HEK293 (cell line): ENCODE results near the gene USHBP1.

Source experiments
- CTCF ChIA-PET: fragments of 350-600 bp; formaldehyde crosslinking; extraction: SDS; loops from one replicate; lab custom pipeline; 2021; ENCODE audit warnings: antibody characterized with exemption; lab: Yijun Ruan, JAX
- POLR2A ChIA-PET: fragments of 300-600 bp; formaldehyde crosslinking; extraction: SDS; loops from one replicate; lab custom pipeline; 2020; ENCODE audit warnings: antibody characterized with exemption, inconsistent platforms; lab: Yijun Ruan, JAX
- H3K27ac ChIP-seq: fragments of 200-500 bp; sonication (Bioruptor generic); 2 replicates; pipeline ENCODE4 v1.5.1; 2014; ENCODE audit warnings: low read depth, low read length, control low read depth, inconsistent platforms; ENCODE audit errors: extremely low read depth
- H3K36me3 ChIP-seq, 2 experiments: fragments of 200-500 bp in 1 of 2; sonication (Bioruptor generic) in 1 of 2; 1 replicate in 1 of 2; 2 replicates in 1 of 2; pipeline ENCODE4 v1.5.1; 2014 to 2017; ENCODE audit warnings: inconsistent platforms in 2 of 2, low read length in 2 of 2; ENCODE audit not compliant: control insufficient read depth in 2 of 2, insufficient read depth in 1 of 2
- H3K4me1 ChIP-seq: fragments of 200-500 bp; sonication (Bioruptor generic); 2 replicates; pipeline ENCODE4 v1.5.1; 2014; ENCODE audit warnings: mild to moderate bottlenecking, low read length, inconsistent platforms; ENCODE audit not compliant: control insufficient read depth, insufficient read depth
- H3K4me3 ChIP-seq: 2 replicates; pipeline ENCODE4 v1.5.1; 2011; ENCODE audit warnings: low read depth, mild to moderate bottlenecking, control low read depth, low read length, moderate library complexity
- H3K9me3 ChIP-seq: fragments of 200-500 bp; sonication (Bioruptor generic); 2 replicates; pipeline ENCODE4 v1.5.1; 2014; ENCODE audit warnings: low read depth, low read length, inconsistent platforms; ENCODE audit not compliant: control insufficient read depth, insufficient read depth
- KLF1 ChIP-seq: fragments of 450-650 bp; formaldehyde crosslinking; IDR thresholded peaks from 2 replicates; pipeline ENCODE4 v1.5.1; 2016; ENCODE audit warnings: missing biosample characterization, missing genetic modification characterization
- MZF1 ChIP-seq: fragments of 450-650 bp; formaldehyde crosslinking; IDR thresholded peaks from 2 replicates; pipeline ENCODE4 v1.5.1; 2017; ENCODE audit warnings: missing biosample characterization, missing genetic modification characterization, borderline replicate concordance
- PRDM1 ChIP-seq: fragments of 450-650 bp; formaldehyde crosslinking; IDR thresholded peaks from 2 replicates; pipeline ENCODE4; 2016; ENCODE audit warnings: missing biosample characterization, missing genetic modification characterization
- SP2 ChIP-seq: fragments of 450-650 bp; formaldehyde crosslinking; IDR thresholded peaks from 2 replicates; pipeline ENCODE4 v1.5.1; 2016; ENCODE audit warnings: missing biosample characterization, missing genetic modification characterization
- TRIM28 ChIP-seq: IDR thresholded peaks from 2 replicates; pipeline ENCODE4 v1.6.1; 2011; ENCODE audit warnings: low read length, control low read depth, borderline replicate concordance
- ZIC2 ChIP-seq: fragments of 450-650 bp; formaldehyde crosslinking; IDR thresholded peaks from 2 replicates; pipeline ENCODE4 v1.5.1; 2016; ENCODE audit warnings: missing biosample characterization, missing genetic modification characterization
- ZNF157 ChIP-seq: fragments of 450-650 bp; formaldehyde crosslinking; IDR thresholded peaks from 2 replicates; pipeline ENCODE4 v1.5.1; 2016; ENCODE audit warnings: missing biosample characterization, missing genetic modification characterization
- ZNF223 ChIP-seq: fragments of 450-650 bp; formaldehyde crosslinking; IDR thresholded peaks from 2 replicates; pipeline ENCODE4 v1.5.1; 2016; ENCODE audit warnings: missing biosample characterization, missing genetic modification characterization
- ZNF292 ChIP-seq: fragments of 450-650 bp; formaldehyde crosslinking; IDR thresholded peaks from 2 replicates; pipeline ENCODE4 v1.5.1; 2016; ENCODE audit warnings: low read depth, missing biosample characterization, missing genetic modification characterization, borderline replicate concordance
- ZNF335 ChIP-seq: fragments of 450-650 bp; formaldehyde crosslinking; conservative IDR thresholded peaks from 2 replicates; pipeline ENCODE4 v1.5.1; 2016; ENCODE audit warnings: missing biosample characterization, missing genetic modification characterization
- ZNF394 ChIP-seq: fragments of 450-650 bp; formaldehyde crosslinking; IDR thresholded peaks from 2 replicates; pipeline ENCODE4 v1.5.1; 2016; ENCODE audit warnings: missing biosample characterization, missing genetic modification characterization, mild to moderate bottlenecking, moderate library complexity, borderline replicate concordance
- ZNF544 ChIP-seq: fragments of 450-650 bp; formaldehyde crosslinking; IDR thresholded peaks from 2 replicates; pipeline ENCODE4 v1.5.0; 2017; ENCODE audit warnings: missing biosample characterization, missing genetic modification characterization
- ZNF560 ChIP-seq: fragments of 450-650 bp; formaldehyde crosslinking; IDR thresholded peaks from 2 replicates; pipeline ENCODE4 v1.5.1; 2017; ENCODE audit warnings: missing biosample characterization, missing genetic modification characterization, borderline replicate concordance
- ZNF623 ChIP-seq: fragments of 450-650 bp; formaldehyde crosslinking; IDR thresholded peaks from 2 replicates; pipeline ENCODE4 v1.5.1; 2016; ENCODE audit warnings: missing biosample characterization, missing genetic modification characterization
- ZNF624 ChIP-seq: fragments of 450-650 bp; formaldehyde crosslinking; IDR thresholded peaks from 2 replicates; pipeline ENCODE4 v1.5.1; 2017; ENCODE audit warnings: missing biosample characterization, missing genetic modification characterization
- ZNF776 ChIP-seq: fragments of 450-650 bp; formaldehyde crosslinking; IDR thresholded peaks from 2 replicates; pipeline ENCODE4 v1.5.0; 2017; ENCODE audit warnings: missing biosample characterization, missing genetic modification characterization, borderline replicate concordance
- TF ChIP-seq, protein P1 (sequence below): fragments of 450-650 bp; formaldehyde crosslinking; IDR thresholded peaks from 2 replicates; pipeline ENCODE4 v1.5.1; 2017; ENCODE audit warnings: missing biosample characterization, missing genetic modification characterization
- TF ChIP-seq, protein P2 (sequence below): fragments of 450-650 bp; formaldehyde crosslinking; IDR thresholded peaks from 2 replicates; pipeline ENCODE4 v1.5.1; 2016; ENCODE audit warnings: missing biosample characterization, missing genetic modification characterization
- TF ChIP-seq, protein P3 (sequence below): fragments of 450-650 bp; formaldehyde crosslinking; IDR thresholded peaks from 2 replicates; pipeline ENCODE4 v1.5.1; 2016; ENCODE audit warnings: missing biosample characterization, missing genetic modification characterization, borderline replicate concordance

USHBP1 gene

DNA sequence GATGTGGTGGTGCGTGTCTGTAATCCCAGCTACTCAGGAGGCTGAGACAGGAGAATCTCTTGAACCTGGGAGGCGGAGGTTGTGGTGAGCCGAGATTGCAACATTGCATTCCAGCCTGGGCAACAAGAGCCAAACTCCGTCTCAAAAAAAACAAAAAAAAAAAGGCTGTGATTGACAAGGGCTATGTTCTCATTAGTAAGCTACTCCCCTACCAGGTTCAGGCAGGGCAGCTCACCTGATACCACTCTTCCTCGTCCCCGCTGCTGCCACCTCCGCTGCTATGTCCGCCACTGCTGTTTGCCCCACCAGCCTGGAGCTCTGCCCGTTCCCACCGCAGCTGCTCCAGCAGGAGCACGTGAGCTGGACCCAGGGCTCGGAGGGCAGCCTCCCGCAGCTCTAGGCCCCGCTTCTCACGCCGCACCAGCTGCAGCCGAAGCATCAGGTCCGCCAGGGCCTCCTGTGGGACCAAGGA lies 9.4 kb downstream of the USHBP1 start:
- no peaks in the 10 kb centered on the region for H3K4me1 ChIP-seq
- CTCF ChIA-PET, result interaction anchor here (0.6 to 1.3 kb wide), 3 partner anchors 32 to 188 kb away, joined by 3 read pairs; no protein-coding TSS in a partner anchor

DNA sequence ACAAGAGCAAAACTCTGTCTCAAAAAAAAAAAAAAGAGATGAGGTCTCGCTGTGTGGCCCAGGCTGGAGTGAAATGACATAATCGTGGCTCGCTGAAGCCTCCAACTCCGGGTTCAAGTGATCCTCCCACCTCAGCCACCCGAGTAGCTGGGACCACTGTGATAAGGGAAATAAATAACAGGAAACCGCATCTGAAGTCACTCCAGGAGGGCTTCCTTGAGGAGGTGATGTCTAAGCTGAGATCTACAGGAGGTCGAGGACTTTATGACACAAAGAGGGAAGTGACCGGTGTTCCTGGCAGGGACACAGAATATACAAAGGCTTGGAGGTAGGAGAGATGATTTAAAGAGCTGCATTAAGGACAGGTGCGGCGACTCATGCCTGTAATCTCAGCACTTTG lies 9.9 kb downstream of the USHBP1 start:
- TF ChIP-seq ZIC2 (peak; percentile 52), SP2 (no peak), KLF1 (tag by site-specific recombination) (no peak)

More for the DNA sequence above, 9.4 kb downstream of the USHBP1 start:
- no peak overlapping the region for H3K4me3 ChIP-seq
- peak; percentile 31; the same call in 1 of the 2 replicates for TF ChIP-seq ZNF394 (tag by site-specific recombination)
- TF ChIP-seq, protein P1, sequence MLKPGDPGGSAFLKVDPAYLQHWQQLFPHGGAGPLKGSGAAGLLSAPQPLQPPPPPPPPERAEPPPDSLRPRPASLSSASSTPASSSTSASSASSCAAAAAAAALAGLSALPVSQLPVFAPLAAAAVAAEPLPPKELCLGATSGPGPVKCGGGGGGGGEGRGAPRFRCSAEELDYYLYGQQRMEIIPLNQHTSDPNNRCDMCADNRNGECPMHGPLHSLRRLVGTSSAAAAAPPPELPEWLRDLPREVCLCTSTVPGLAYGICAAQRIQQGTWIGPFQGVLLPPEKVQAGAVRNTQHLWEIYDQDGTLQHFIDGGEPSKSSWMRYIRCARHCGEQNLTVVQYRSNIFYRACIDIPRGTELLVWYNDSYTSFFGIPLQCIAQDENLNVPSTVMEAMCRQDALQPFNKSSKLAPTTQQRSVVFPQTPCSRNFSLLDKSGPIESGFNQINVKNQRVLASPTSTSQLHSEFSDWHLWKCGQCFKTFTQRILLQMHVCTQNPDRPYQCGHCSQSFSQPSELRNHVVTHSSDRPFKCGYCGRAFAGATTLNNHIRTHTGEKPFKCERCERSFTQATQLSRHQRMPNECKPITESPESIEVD, result no peak
- TF ChIP-seq PRDM1 (tag by site-specific recombination), result no peak
- TF ChIP-seq, all 188 proteins: peak for 1
- no peak overlapping the region for H3K27ac ChIP-seq
- POLR2A ChIA-PET, result interaction anchor here (0.8 to 1.9 kb wide), 4 partner anchors 9 to 29 kb away, joined by 3 to 5 read pairs (median 3); partner anchors contain the start of genes BABAM1, NR2F6 and OCEL1
- H3K9me3 ChIP-seq, result no peaks in the 10 kb centered on the region
- no peaks in the 10 kb centered on the region for H3K36me3 ChIP-seq

DNA sequence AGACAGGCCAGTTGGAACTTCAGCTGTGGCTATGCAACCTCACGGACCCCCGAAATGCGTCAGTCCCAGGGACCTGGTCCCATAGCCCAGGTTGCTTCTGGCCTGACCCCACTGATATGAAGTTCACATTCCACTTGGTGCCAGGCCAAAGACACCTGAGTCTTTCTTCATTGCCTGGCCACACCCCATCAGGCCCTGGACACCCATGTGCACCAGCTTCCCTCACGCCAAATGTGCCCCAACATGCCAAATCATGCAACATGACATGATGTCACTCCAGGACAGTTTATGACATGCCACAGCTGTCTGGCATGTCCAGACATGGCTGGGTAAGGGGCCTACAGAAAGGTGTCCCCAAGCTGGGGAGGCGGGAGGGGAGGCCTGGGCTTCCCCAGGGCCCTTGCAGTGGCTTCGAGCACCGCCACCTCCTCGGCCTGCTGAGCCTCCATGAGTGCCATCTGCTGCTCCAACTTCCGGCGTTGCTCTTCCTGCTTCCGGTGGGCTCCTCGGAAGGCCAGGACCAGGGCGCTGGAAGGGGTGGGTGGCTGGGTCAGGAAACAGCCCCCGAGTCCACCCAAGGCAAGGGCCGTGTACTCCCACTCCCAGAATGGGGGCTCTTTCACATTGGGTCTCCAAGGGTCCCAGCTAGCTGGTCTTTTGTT lies 14.5 kb downstream of the USHBP1 start:
- no peaks in the 10 kb centered on the region for H3K9me3 ChIP-seq
- peaks cover 10% of the 10 kb centered on the region for H3K4me1 ChIP-seq
- H3K4me3 ChIP-seq, result no peak overlapping the region
- no peak overlapping the region; the same call in 1 of the 2 replicates for H3K27ac ChIP-seq
- ChIA-PET POLR2A (interaction anchor here (1.1 to 2.2 kb wide), 4 partner anchors 14 to 23 kb away, joined by 3 to 12 read pairs (median 8); partner anchors contain the start of genes BABAM1 and OCEL1), CTCF (interaction anchor here (0.6 to 2.8 kb wide), 4 partner anchors 8 to 45 kb away, joined by 3 to 26 read pairs (median 4); no protein-coding TSS in a partner anchor)
- no peaks in the 10 kb centered on the region for H3K36me3 ChIP-seq
- TF ChIP-seq, protein P2, sequence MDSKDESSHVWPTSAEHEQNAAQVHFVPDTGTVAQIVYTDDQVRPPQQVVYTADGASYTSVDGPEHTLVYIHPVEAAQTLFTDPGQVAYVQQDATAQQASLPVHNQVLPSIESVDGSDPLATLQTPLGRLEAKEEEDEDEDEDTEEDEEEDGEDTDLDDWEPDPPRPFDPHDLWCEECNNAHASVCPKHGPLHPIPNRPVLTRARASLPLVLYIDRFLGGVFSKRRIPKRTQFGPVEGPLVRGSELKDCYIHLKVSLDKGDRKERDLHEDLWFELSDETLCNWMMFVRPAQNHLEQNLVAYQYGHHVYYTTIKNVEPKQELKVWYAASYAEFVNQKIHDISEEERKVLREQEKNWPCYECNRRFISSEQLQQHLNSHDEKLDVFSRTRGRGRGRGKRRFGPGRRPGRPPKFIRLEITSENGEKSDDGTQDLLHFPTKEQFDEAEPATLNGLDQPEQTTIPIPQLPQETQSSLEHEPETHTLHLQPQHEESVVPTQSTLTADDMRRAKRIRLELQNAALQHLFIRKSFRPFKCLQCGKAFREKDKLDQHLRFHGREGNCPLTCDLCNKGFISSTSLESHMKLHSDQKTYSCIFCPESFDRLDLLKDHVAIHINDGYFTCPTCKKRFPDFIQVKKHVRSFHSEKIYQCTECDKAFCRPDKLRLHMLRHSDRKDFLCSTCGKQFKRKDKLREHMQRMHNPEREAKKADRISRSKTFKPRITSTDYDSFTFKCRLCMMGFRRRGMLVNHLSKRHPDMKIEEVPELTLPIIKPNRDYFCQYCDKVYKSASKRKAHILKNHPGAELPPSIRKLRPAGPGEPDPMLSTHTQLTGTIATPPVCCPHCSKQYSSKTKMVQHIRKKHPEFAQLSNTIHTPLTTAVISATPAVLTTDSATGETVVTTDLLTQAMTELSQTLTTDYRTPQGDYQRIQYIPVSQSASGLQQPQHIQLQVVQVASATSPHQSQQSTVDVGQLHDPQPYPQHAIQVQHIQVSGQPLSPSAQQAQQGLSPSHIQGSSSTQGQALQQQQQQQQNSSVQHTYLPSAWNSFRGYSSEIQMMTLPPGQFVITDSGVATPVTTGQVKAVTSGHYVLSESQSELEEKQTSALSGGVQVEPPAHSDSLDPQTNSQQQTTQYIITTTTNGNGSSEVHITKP (tag by site-specific recombination), result peak; percentile 44
- TF ChIP-seq MZF1 (tag by site-specific recombination) (no peak), ZNF544 (tag by site-specific recombination) (no peak), TRIM28 (no peak), ZNF335 (tag by site-specific recombination) (no peak), ZNF292 (tag by site-specific recombination) (no peak), ZNF623 (peak; percentile 18; the same call in 1 of the 2 replicates), ZNF157 (tag by site-specific recombination) (no peak), ZNF223 (no peak), ZNF776 (tag by site-specific recombination) (no peak), ZNF624 (no peak), ZNF560 (tag by site-specific recombination) (no peak)
- TF ChIP-seq, protein P3, sequence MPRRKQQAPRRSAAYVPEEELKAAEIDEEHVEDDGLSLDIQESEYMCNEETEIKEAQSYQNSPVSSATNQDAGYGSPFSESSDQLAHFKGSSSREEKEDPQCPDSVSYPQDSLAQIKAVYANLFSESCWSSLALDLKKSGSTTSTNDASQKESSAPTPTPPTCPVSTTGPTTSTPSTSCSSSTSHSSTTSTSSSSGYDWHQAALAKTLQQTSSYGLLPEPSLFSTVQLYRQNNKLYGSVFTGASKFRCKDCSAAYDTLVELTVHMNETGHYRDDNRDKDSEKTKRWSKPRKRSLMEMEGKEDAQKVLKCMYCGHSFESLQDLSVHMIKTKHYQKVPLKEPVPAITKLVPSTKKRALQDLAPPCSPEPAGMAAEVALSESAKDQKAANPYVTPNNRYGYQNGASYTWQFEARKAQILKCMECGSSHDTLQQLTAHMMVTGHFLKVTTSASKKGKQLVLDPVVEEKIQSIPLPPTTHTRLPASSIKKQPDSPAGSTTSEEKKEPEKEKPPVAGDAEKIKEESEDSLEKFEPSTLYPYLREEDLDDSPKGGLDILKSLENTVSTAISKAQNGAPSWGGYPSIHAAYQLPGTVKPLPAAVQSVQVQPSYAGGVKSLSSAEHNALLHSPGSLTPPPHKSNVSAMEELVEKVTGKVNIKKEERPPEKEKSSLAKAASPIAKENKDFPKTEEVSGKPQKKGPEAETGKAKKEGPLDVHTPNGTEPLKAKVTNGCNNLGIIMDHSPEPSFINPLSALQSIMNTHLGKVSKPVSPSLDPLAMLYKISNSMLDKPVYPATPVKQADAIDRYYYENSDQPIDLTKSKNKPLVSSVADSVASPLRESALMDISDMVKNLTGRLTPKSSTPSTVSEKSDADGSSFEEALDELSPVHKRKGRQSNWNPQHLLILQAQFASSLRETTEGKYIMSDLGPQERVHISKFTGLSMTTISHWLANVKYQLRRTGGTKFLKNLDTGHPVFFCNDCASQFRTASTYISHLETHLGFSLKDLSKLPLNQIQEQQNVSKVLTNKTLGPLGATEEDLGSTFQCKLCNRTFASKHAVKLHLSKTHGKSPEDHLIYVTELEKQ (tag by site-specific recombination), result no peak

More for the DNA sequence above, 9.9 kb downstream of the USHBP1 start:
- Histone ChIP-seq H3K9me3 (no peaks in the 10 kb centered on the region), H3K4me3 (no peak overlapping the region), H3K27ac (no peak overlapping the region), H3K36me3 (no peaks in the 10 kb centered on the region), H3K4me1 (no peaks in the 10 kb centered on the region)
- ChIA-PET POLR2A (interaction anchor here (0.8 to 1.9 kb wide), 4 partner anchors 9 to 28 kb away, joined by 3 to 5 read pairs (median 3); partner anchors contain the start of genes BABAM1, NR2F6 and OCEL1), CTCF (interaction anchor here (1.3 kb wide), 1 partner anchor 39 kb away, joined by 3 read pairs; no protein-coding TSS in a partner anchor)
